Keratinocyte (primary cell): ENCODE measurements around the gene YBX1. TPM values are rescaled to one million over a fixed set of nuclear protein-coding genes. Genes with fewer than 3 reads are reported as not detected.
A peak's percentile ranks its signal among the peaks of the same experiment; 100 is the strongest.

Source experiments
- DNase-seq: peaks from one replicate; pipeline ENCODE4 v3.0.0-alpha.2; 2011; ENCODE audit warnings: low read depth, missing footprints, low spot score
- FAIRE-seq: peaks from 2 replicates; lab custom pipeline; 2011; peaks lifted over from hg19 to GRCh38; lab: Jason Lieb, UNC
- H2AFZ ChIP-seq: 2 replicates; pipeline ENCODE4 v1.6.0; 2012; ENCODE audit warnings: low read length, control low read depth, inconsistent platforms; ENCODE audit not compliant: control insufficient read depth
- H3K27ac ChIP-seq: 2 replicates; pipeline ENCODE4 v1.5.1; 2011; ENCODE audit warnings: low read length; ENCODE audit not compliant: control insufficient read depth, insufficient read depth
- H3K27me3 ChIP-seq: 3 replicates; pipeline ENCODE4 v1.6.0; 2011; ENCODE audit warnings: low read length; ENCODE audit not compliant: control insufficient read depth, insufficient read depth; ENCODE audit errors: extremely low read depth
- H3K36me3 ChIP-seq, 2 experiments: 2 replicates in 1 of 2; 3 replicates in 1 of 2; pipeline ENCODE4 v1.5.1; 2011; ENCODE audit warnings: low read length in 2 of 2, mild to moderate bottlenecking in 1 of 2; ENCODE audit not compliant: control insufficient read depth in 2 of 2, insufficient read depth in 2 of 2; ENCODE audit errors: extremely low read depth in 1 of 2
- H3K4me1 ChIP-seq: 3 replicates; pipeline ENCODE4 v1.5.1; 2011; ENCODE audit warnings: low read length; ENCODE audit not compliant: control insufficient read depth, insufficient read depth; ENCODE audit errors: extremely low read depth
- H3K4me2 ChIP-seq: 3 replicates; pipeline ENCODE4 v1.6.0; 2011; ENCODE audit warnings: low read depth, low read length; ENCODE audit not compliant: control insufficient read depth, insufficient read depth; ENCODE audit errors: extremely low read depth
- H3K4me3 ChIP-seq, 3 experiments: fragments of 200-600 bp in 1 of 3; sonication (generic) in 1 of 3; 2 replicates in 2 of 3; 3 replicates in 1 of 3; pipeline ENCODE4 v1.5.1; 2011 to 2016; ENCODE audit warnings: low read length in 3 of 3, mild to moderate bottlenecking in 3 of 3, control low read depth in 2 of 3, inconsistent platforms in 1 of 3, low read depth in 1 of 3, mixed read lengths in 1 of 3, mixed run types in 1 of 3, moderate library complexity in 1 of 3; ENCODE audit not compliant: control insufficient read depth in 2 of 3, insufficient read depth in 2 of 3; ENCODE audit errors: extremely low read depth in 1 of 3
- H3K79me2 ChIP-seq: 2 replicates; pipeline ENCODE4 v1.6.0; 2012; ENCODE audit warnings: low read length; ENCODE audit not compliant: control insufficient read depth, insufficient read depth
- H3K9ac ChIP-seq: 3 replicates; pipeline ENCODE4 v1.6.0; 2011; ENCODE audit warnings: low read length; ENCODE audit not compliant: control insufficient read depth, insufficient read depth; ENCODE audit errors: extremely low read depth
- H3K9me1 ChIP-seq: 3 replicates; pipeline ENCODE4 v1.6.0; 2011; ENCODE audit warnings: low read length; ENCODE audit not compliant: control insufficient read depth, insufficient read depth; ENCODE audit errors: extremely low read depth
- H3K9me3 ChIP-seq: 2 replicates; pipeline ENCODE4 v1.5.1; 2012; ENCODE audit warnings: low read depth, low read length; ENCODE audit not compliant: control insufficient read depth
- H4K20me1 ChIP-seq: 3 replicates; pipeline ENCODE4 v1.6.0; 2011; ENCODE audit warnings: low read length; ENCODE audit not compliant: control insufficient read depth, insufficient read depth; ENCODE audit errors: extremely low read depth
- EZH2 ChIP-seq: IDR thresholded peaks from one replicate; pipeline ENCODE4 v1.6.1; 2012; ENCODE audit warnings: inconsistent platforms, mild to moderate bottlenecking, low read length, moderate library complexity
- dilution Hi-C: fragments of 300-500 bp; cut with MboI; formaldehyde crosslinking; loops from one replicate; pipeline ENCODE4 v1.7.0; 2020; ENCODE audit warnings: low sequenced_read_pairs; ENCODE audit not compliant: extremely low pct_ligation_motif_present
- polyA plus RNA-seq, 5 experiments: library from polyadenylated mRNA; depleted of rRNA in 3 of 5; stranded (reverse) in 3 of 5; stranded (forward) in 1 of 5; unstranded in 1 of 5; fragments of >200 nt; gene quantifications; 1 replicate in 1 of 5; 2 replicates in 3 of 5; 3 replicates in 1 of 5; pipeline versions ENCODE4 v1.2.1 to v1.2.3, GENCODE V29; 2011 to 2012; ENCODE audit warnings: missing spikeins in 2 of 5, low read depth in 1 of 5, low replicate concordance in 1 of 5
- TF ChIP-seq, protein P1 (sequence below), 3 experiments: IDR thresholded peaks in 1 of 3; conservative IDR thresholded peaks in 1 of 3; optimal IDR thresholded peaks in 1 of 3; 2 replicates in 2 of 3; 3 replicates in 1 of 3; pipeline versions ENCODE3 to v1.5.1; 2011; ENCODE audit warnings: low read length in 3 of 3, mild to moderate bottlenecking in 3 of 3, moderate library complexity in 2 of 3, control low read depth in 1 of 3, inconsistent platforms in 1 of 3; ENCODE audit not compliant: insufficient read depth in 2 of 3; ENCODE audit errors: extremely low read depth in 1 of 3

Gene YBX1
- polyA plus RNA-seq, 1 donor (not counting 4 experiments of a cell fraction or from before 2014, with no cell fraction given): 1,066 TPM

DNA sequence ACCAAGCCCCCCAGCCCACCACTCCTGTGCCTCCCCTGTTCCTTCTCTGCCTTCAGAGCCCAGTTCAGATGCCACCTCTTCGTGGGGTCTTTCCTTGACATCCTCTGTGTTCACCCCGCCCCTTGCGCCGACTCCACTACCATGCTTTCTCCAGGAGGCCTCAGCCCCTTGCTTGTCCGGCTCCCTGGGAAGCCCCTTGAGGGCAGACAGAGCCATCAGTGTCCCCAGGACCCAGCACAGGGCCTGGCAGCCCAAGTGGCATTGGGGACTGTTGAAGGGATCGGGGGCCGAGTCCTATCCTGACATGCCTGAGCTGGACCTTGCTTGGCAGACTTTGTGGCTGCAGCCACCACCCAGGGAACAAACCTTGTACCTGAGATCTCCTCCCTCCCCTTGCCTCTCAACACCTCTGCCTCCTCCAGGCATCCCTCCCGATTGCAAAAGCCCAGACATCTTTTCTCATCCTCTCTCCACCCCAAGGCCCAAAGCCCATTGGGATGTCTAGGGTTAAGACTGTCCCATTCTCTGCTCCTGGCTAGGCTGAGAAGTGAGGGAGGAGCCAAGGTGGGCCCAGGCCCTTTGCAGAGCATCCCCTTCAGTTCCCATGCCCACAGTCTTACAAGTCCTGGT, 54.5 kb downstream of the YBX1 start:
- H2AFZ ChIP-seq: peak overlapping the region; percentile 41
- dilution Hi-C loops: no loop called here
- peak overlapping the region; percentile 25 for H3K4me2 ChIP-seq
- no peaks in the 10 kb centered on the region for H3K79me2 ChIP-seq
- H3K9me1 ChIP-seq: no peaks in the 10 kb centered on the region
- H3K4me1 ChIP-seq: peaks cover 25% of the 10 kb centered on the region
- no peak overlapping the region for H3K4me3 ChIP-seq
- H3K27me3 ChIP-seq: no peaks in the 10 kb centered on the region
- no peaks in the 10 kb centered on the region for H4K20me1 ChIP-seq
- no peak for TF ChIP-seq EZH2
- TF ChIP-seq, protein P1, sequence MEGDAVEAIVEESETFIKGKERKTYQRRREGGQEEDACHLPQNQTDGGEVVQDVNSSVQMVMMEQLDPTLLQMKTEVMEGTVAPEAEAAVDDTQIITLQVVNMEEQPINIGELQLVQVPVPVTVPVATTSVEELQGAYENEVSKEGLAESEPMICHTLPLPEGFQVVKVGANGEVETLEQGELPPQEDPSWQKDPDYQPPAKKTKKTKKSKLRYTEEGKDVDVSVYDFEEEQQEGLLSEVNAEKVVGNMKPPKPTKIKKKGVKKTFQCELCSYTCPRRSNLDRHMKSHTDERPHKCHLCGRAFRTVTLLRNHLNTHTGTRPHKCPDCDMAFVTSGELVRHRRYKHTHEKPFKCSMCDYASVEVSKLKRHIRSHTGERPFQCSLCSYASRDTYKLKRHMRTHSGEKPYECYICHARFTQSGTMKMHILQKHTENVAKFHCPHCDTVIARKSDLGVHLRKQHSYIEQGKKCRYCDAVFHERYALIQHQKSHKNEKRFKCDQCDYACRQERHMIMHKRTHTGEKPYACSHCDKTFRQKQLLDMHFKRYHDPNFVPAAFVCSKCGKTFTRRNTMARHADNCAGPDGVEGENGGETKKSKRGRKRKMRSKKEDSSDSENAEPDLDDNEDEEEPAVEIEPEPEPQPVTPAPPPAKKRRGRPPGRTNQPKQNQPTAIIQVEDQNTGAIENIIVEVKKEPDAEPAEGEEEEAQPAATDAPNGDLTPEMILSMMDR (optimal IDR thresholded peaks at IDR 0.05 in 1 of 3, IDR thresholded peaks at IDR 0.05 in 1 of 3, conservative IDR thresholded peaks at IDR 0.05 in 1 of 3; ENCODE audit: extremely low read depth in 1 of 3, insufficient read depth in 2 of 3, low read length in 3 of 3): no peak
- peak; percentile 55 for FAIRE-seq
- H3K9me3 ChIP-seq: no peaks in the 10 kb centered on the region
- H3K36me3 ChIP-seq: no peaks in the 10 kb centered on the region
- no peak overlapping the region for H3K27ac ChIP-seq
- no peak for DNase-seq
- H3K9ac ChIP-seq: no peak overlapping the region

DNA sequence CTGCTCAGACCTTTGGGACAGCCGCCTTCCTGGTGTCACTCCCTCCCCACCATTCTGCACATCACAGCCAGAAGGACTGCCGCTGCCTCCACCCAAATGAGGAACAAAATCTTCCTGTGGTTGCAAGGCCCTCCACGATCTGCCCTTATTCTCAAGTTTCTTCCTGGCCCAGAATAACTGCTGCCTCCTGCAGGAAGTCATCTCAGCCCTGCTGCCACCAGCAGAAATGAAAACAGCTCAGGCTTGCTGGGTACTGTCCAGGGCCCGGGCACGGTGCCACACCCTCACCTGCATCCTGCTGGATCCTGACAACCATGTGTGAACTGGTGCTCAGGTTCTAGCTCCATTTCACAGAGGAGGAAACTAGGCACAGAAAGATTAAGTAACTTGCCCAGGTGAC, 55.0 kb downstream of the YBX1 start:
- DNase-seq (no peak), FAIRE-seq (peak; percentile 44)
- Histone ChIP-seq H3K27ac (no peak overlapping the region), H4K20me1 (no peaks in the 10 kb centered on the region), H3K9me3 (no peaks in the 10 kb centered on the region), H3K27me3 (no peaks in the 10 kb centered on the region), H2AFZ (no peak overlapping the region), H3K4me3 (no peak overlapping the region), H3K36me3 (no peaks in the 10 kb centered on the region), H3K4me2 (no peak overlapping the region), H3K4me1 (peaks cover 29% of the 10 kb centered on the region), H3K9ac (no peak overlapping the region), H3K79me2 (no peaks in the 10 kb centered on the region), H3K9me1 (peaks cover 2% of the 10 kb centered on the region)
- TF ChIP-seq EZH2: no peak
- TF ChIP-seq, protein P1 (optimal IDR thresholded peaks at IDR 0.05 in 1 of 3, IDR thresholded peaks at IDR 0.05 in 1 of 3, conservative IDR thresholded peaks at IDR 0.05 in 1 of 3; ENCODE audit: extremely low read depth in 1 of 3, insufficient read depth in 2 of 3, low read length in 3 of 3): peak in 2 of 3 experiments; percentile 17 to 48
- dilution Hi-C loops: no loop called here
